OCI-LY1 (cell line): Measurements from ENCODE around the gene TLDC2.
A peak's percentile ranks its signal among the peaks of the same experiment; 100 is the strongest.

ENCODE experiments used
- H2AFZ ChIP-seq: fragments of 200-600 bp; sonication (generic), shearing (Covaris generic); 2 replicates; pipeline ENCODE4 v1.6.0; 2014; ENCODE audit warnings: antibody characterized with exemption, mild to moderate bottlenecking, low read length
- H3F3A ChIP-seq: fragments of 200-600 bp; sonication (generic), shearing (Covaris generic); 2 replicates; pipeline ENCODE4 v1.6.0; 2014; ENCODE audit warnings: mild to moderate bottlenecking, antibody characterized with exemption, low read length, moderate library complexity; ENCODE audit not compliant: insufficient read depth
- H3K27ac ChIP-seq: fragments of 200-600 bp; sonication (generic); 2 replicates; pipeline ENCODE4 v1.5.1; 2014; ENCODE audit warnings: low read length, mixed run types, mild to moderate bottlenecking, low read depth; ENCODE audit not compliant: poor library complexity, severe bottlenecking
- H3K27me3 ChIP-seq: fragments of 200-600 bp; sonication (generic); 2 replicates; pipeline ENCODE4 v1.6.0; 2014; ENCODE audit warnings: antibody characterized with exemption, mild to moderate bottlenecking, low read length, moderate library complexity; ENCODE audit not compliant: insufficient read depth
- H3K36me3 ChIP-seq: fragments of 200-600 bp; sonication (generic); 2 replicates; pipeline ENCODE4 v1.6.1; 2014; ENCODE audit warnings: mild to moderate bottlenecking, antibody characterized with exemption, low read length, moderate library complexity, mixed read lengths; ENCODE audit not compliant: insufficient read depth
- H3K4me1 ChIP-seq: fragments of 200-600 bp; sonication (generic); 2 replicates; pipeline ENCODE4 v1.5.1; 2014; ENCODE audit warnings: mild to moderate bottlenecking, low read length, moderate library complexity; ENCODE audit not compliant: insufficient read depth, severe bottlenecking
- H3K4me2 ChIP-seq: fragments of 200-600 bp; sonication (generic), shearing (Covaris generic); 2 replicates; pipeline ENCODE4 v1.6.1; 2014; ENCODE audit warnings: low read length
- H3K4me3 ChIP-seq: fragments of 200-600 bp; sonication (generic); 2 replicates; pipeline ENCODE4 v1.5.1; 2014; ENCODE audit warnings: low read length, low read depth, mild to moderate bottlenecking, mixed read lengths; ENCODE audit not compliant: poor library complexity, severe bottlenecking
- H3K79me2 ChIP-seq: fragments of 200-600 bp; shearing (Covaris generic); 2 replicates; pipeline ENCODE4 v1.6.1; 2016; ENCODE audit warnings: mixed run types, low read length, mixed read lengths; ENCODE audit not compliant: insufficient read depth
- H3K9ac ChIP-seq: fragments of 200-600 bp; sonication (generic), shearing (Covaris generic); 2 replicates; pipeline ENCODE4 v1.6.1; 2014; ENCODE audit warnings: mild to moderate bottlenecking, low read length, mixed read lengths
- H3K9me2 ChIP-seq: fragments of 200-600 bp; sonication (generic), shearing (Covaris generic); 2 replicates; pipeline ENCODE4 v1.6.1; 2014; ENCODE audit warnings: low read depth, mild to moderate bottlenecking, low read length, mixed read lengths
- H3K9me3 ChIP-seq: fragments of 200-600 bp; shearing (Covaris generic); 2 replicates; pipeline ENCODE4 v1.6.1; 2014; ENCODE audit warnings: low read length, mixed read lengths
- H4K20me1 ChIP-seq: fragments of 200-600 bp; sonication (generic), shearing (Covaris generic); 2 replicates; pipeline ENCODE4 v1.6.0; 2016; ENCODE audit warnings: mild to moderate bottlenecking, low read length; ENCODE audit not compliant: insufficient read depth
- CTCF ChIP-seq: fragments of 200-600 bp; sonication (generic), shearing (Covaris generic); IDR thresholded peaks from 2 replicates; pipeline ENCODE4 v1.5.1; 2017; ENCODE audit warnings: mild to moderate bottlenecking, antibody characterized with exemption, low read length, moderate library complexity, mixed read lengths
- EZH2 ChIP-seq: fragments of 200-600 bp; sonication (generic), shearing (Covaris generic); IDR thresholded peaks from 2 replicates; pipeline ENCODE4 v1.8.0; 2017; ENCODE audit warnings: borderline replicate concordance, mixed run types, mild to moderate bottlenecking, antibody characterized with exemption, low read length, moderate library complexity, mixed read lengths

Gene TLDC2

GRCh38 chr20:36847009-36847709 lies 28.8 kb upstream of the TLDC2 start:
- Histone ChIP-seq H3K79me2 (no peaks in the 10 kb centered on the region), H3K9me2 (no peaks in the 10 kb centered on the region), H3K36me3 (peaks cover 9% of the 10 kb centered on the region), H3K27ac (peak overlapping the region; percentile 97), H3K4me3 (no peak overlapping the region), H2AFZ (no peak overlapping the region), H3K4me2 (peak overlapping the region; percentile 64; the same call in 1 of the 2 replicates), H3K9me3 (peaks cover 4% of the 10 kb centered on the region; the same call in 1 of the 2 replicates), H3K9ac (peak overlapping the region; percentile 57; the same call in 1 of the 2 replicates), H3K27me3 (no peaks in the 10 kb centered on the region), H3F3A (peaks cover 3% of the 10 kb centered on the region; the same call in 1 of the 2 replicates), H3K4me1 (peaks cover 83% of the 10 kb centered on the region), H4K20me1 (no peaks in the 10 kb centered on the region)
- TF ChIP-seq CTCF (no peak), EZH2 (no peak)

GRCh38 chr20:36847710-36848040 lies 28.3 kb upstream of the TLDC2 start:
- Histone ChIP-seq H3K4me2 (no peak overlapping the region), H3K27me3 (no peaks in the 10 kb centered on the region), H3K9ac (no peak overlapping the region), H3K4me1 (peaks cover 83% of the 10 kb centered on the region), H3K27ac (peak overlapping the region; percentile 97), H3K79me2 (no peaks in the 10 kb centered on the region), H3F3A (peaks cover 3% of the 10 kb centered on the region; the same call in 1 of the 2 replicates), H3K9me3 (peaks cover 4% of the 10 kb centered on the region; the same call in 1 of the 2 replicates), H4K20me1 (no peaks in the 10 kb centered on the region), H3K36me3 (peaks cover 9% of the 10 kb centered on the region), H3K4me3 (no peak overlapping the region), H2AFZ (no peak overlapping the region), H3K9me2 (no peaks in the 10 kb centered on the region)
- no peak for TF ChIP-seq CTCF
- no peak for TF ChIP-seq EZH2

GRCh38 chr20:36848078-36848660 lies 27.8 kb upstream of the TLDC2 start:
- peaks cover 81% of the 10 kb centered on the region for H3K4me1 ChIP-seq
- TF ChIP-seq EZH2 (no peak), CTCF (no peak)
- H3K36me3 ChIP-seq = peaks cover 9% of the 10 kb centered on the region
- no peak overlapping the region; the same call in 1 of the 2 replicates for H3K9ac ChIP-seq
- H3K4me2 ChIP-seq = no peak overlapping the region
- H4K20me1 ChIP-seq = no peaks in the 10 kb centered on the region
- H2AFZ ChIP-seq = no peak overlapping the region
- peak overlapping the region; percentile 97 for H3K27ac ChIP-seq
- H3F3A ChIP-seq = peaks cover 3% of the 10 kb centered on the region; the same call in 1 of the 2 replicates
- no peaks in the 10 kb centered on the region for H3K9me2 ChIP-seq
- H3K27me3 ChIP-seq = no peaks in the 10 kb centered on the region
- no peak overlapping the region for H3K4me3 ChIP-seq
- peaks cover 4% of the 10 kb centered on the region; the same call in 1 of the 2 replicates for H3K9me3 ChIP-seq
- H3K79me2 ChIP-seq = no peaks in the 10 kb centered on the region
